ENCODE data around the gene RSPRY1.

The RSPRY1 gene

GRCh38 chr16:57153841-57154240 lies 32.3 kb upstream of the RSPRY1 start:
- TF ChIP-seq POLR2AphosphoS5 (IDR thresholded peaks at IDR 0.05; ENCODE audit: low read depth, low read length): no peak
- no peak for TF ChIP-seq TAF1 (IDR thresholded peaks at IDR 0.05; ENCODE audit: borderline replicate concordance, insufficient read depth, low read length)

GRCh38 chr16:57155702-57156350 lies 30.3 kb upstream of the RSPRY1 start:
- no peak for TF ChIP-seq FOXP2 (optimal IDR thresholded peaks at IDR 0.05; ENCODE audit: borderline replicate concordance, extremely low read depth, extremely low read length, insufficient read depth)
- TF ChIP-seq TAF1 (IDR thresholded peaks at IDR 0.05; ENCODE audit: borderline replicate concordance, insufficient read depth, low read length): no peak
- TF ChIP-seq REST (IDR thresholded peaks at IDR 0.05; ENCODE audit: insufficient read depth in 1 of 2, low read depth in 2 of 2, low read length in 2 of 2): no peak
- TF ChIP-seq SIN3A (IDR thresholded peaks at IDR 0.05; ENCODE audit: borderline replicate concordance, insufficient read depth, low read length): no peak
- no peak for TF ChIP-seq POLR2AphosphoS5 (IDR thresholded peaks at IDR 0.05; ENCODE audit: low read depth, low read length)

GRCh38 chr16:57156351-57156703 lies 29.8 kb upstream of the RSPRY1 start:
- TF ChIP-seq POLR2AphosphoS5 (IDR thresholded peaks at IDR 0.05; ENCODE audit: low read depth, low read length): no peak
- TF ChIP-seq FOXP2 (optimal IDR thresholded peaks at IDR 0.05; ENCODE audit: borderline replicate concordance, extremely low read depth, extremely low read length, insufficient read depth): no peak
- TF ChIP-seq TAF1 (IDR thresholded peaks at IDR 0.05; ENCODE audit: borderline replicate concordance, insufficient read depth, low read length): no peak
- TF ChIP-seq SIN3A (IDR thresholded peaks at IDR 0.05; ENCODE audit: borderline replicate concordance, insufficient read depth, low read length): no peak
- TF ChIP-seq REST (IDR thresholded peaks at IDR 0.05; ENCODE audit: insufficient read depth in 1 of 2, low read depth in 2 of 2, low read length in 2 of 2): no peak

GRCh38 chr16:57157533-57157932 lies 28.6 kb upstream of the RSPRY1 start:
- TF ChIP-seq FOXP2 (optimal IDR thresholded peaks at IDR 0.05; ENCODE audit: borderline replicate concordance, extremely low read depth, extremely low read length, insufficient read depth): no peak
- no peak for TF ChIP-seq REST (IDR thresholded peaks at IDR 0.05; ENCODE audit: insufficient read depth in 1 of 2, low read depth in 2 of 2, low read length in 2 of 2)
- no peak for TF ChIP-seq SIN3A (IDR thresholded peaks at IDR 0.05; ENCODE audit: borderline replicate concordance, insufficient read depth, low read length)
- TF ChIP-seq TAF1 (IDR thresholded peaks at IDR 0.05; ENCODE audit: borderline replicate concordance, insufficient read depth, low read length): no peak
- TF ChIP-seq POLR2AphosphoS5 (IDR thresholded peaks at IDR 0.05; ENCODE audit: low read depth, low read length): no peak

- TF ChIP-seq TAF1 (IDR thresholded peaks at IDR 0.05; ENCODE audit: borderline replicate concordance, insufficient read depth, low read length) (no peak), POLR2AphosphoS5 (IDR thresholded peaks at IDR 0.05; ENCODE audit: low read depth, low read length) (no peak), REST (IDR thresholded peaks at IDR 0.05; ENCODE audit: insufficient read depth in 1 of 2, low read depth in 2 of 2, low read length in 2 of 2) (no peak), FOXP2 (optimal IDR thresholded peaks at IDR 0.05; ENCODE audit: borderline replicate concordance, extremely low read depth, extremely low read length, insufficient read depth) (no peak), SIN3A (IDR thresholded peaks at IDR 0.05; ENCODE audit: borderline replicate concordance, insufficient read depth, low read length) (no peak)
These were observed 26.7 kb upstream of the RSPRY1 start for GRCh38 chr16:57159447-57159846.
